ENCODE data around the gene MEIOSIN.
"Not testable (repeated sequence)": the region's sequence is repeated elsewhere in the genome, so short reads cannot be mapped to it uniquely, and the experiment has no call there.

Gene MEIOSIN

GRCh38 chr19:45717983-45718650 lies 15.1 kb upstream of the MEIOSIN start:
- no peak for DNase-seq (ENCODE audit: low spot score)

GRCh38 chr19:45720065-45720464 lies 13.2 kb upstream of the MEIOSIN start:
- DNase-seq (ENCODE audit: low spot score) = not testable (repeated sequence)

- DNase-seq (ENCODE audit: low spot score) = not testable (repeated sequence)
Measured at GRCh38 chr19:45728683-45729082, 4.6 kb upstream of the MEIOSIN start.

- DNase-seq (ENCODE audit: low spot score) = no peak
Measured at GRCh38 chr19:45729800-45730290, 3.4 kb upstream of the MEIOSIN start.

GRCh38 chr19:45730368-45731288 lies 2.6 kb upstream of the MEIOSIN start, which contains the start of gene FBXO46:
TSS of gene FBXO46 (minus strand) at chr19:45730896. CDS start at chr19:45713495, 17,401 bp downstream.
- DNase-seq (ENCODE audit: low spot score) = peak; percentile 97

- DNase-seq (ENCODE audit: low spot score) = no peak
Measured at GRCh38 chr19:45739498-45740439, 6.5 kb downstream of the MEIOSIN start.

GRCh38 chr19:45742969-45743368 lies 9.7 kb downstream of the MEIOSIN start:
- no peak for DNase-seq (ENCODE audit: low spot score)

GRCh38 chr19:45745606-45746005 lies 12.4 kb downstream of the MEIOSIN start:
- DNase-seq (ENCODE audit: low spot score) = no peak

- DNase-seq (ENCODE audit: low spot score) = no peak
Measured at GRCh38 chr19:45746866-45747265, 13.6 kb downstream of the MEIOSIN start.

GRCh38 chr19:45747513-45747912 lies 14.3 kb downstream of the MEIOSIN start:
- DNase-seq (ENCODE audit: low spot score) = no peak

GRCh38 chr19:45751483-45751882 lies 18.2 kb downstream of the MEIOSIN start:
- DNase-seq (ENCODE audit: low spot score) = not testable (repeated sequence)

- no peak for DNase-seq (ENCODE audit: low spot score)
Measured at GRCh38 chr19:45752639-45753038, 19.4 kb downstream of the MEIOSIN start.

GRCh38 chr19:45753548-45753947 lies 20.3 kb downstream of the MEIOSIN start:
- DNase-seq (ENCODE audit: low spot score) = no peak

- DNase-seq (ENCODE audit: low spot score) = no peak
Measured at GRCh38 chr19:45754323-45754722, 21.1 kb downstream of the MEIOSIN start.

- DNase-seq (ENCODE audit: low spot score) = no peak
Measured at GRCh38 chr19:45757695-45758094, 24.5 kb downstream of the MEIOSIN start.

- DNase-seq (ENCODE audit: low spot score) = no peak
Measured at GRCh38 chr19:45758921-45759320, 25.7 kb downstream of the MEIOSIN start.

GRCh38 chr19:45761714-45762113 lies 28.5 kb downstream of the MEIOSIN start:
- DNase-seq (ENCODE audit: low spot score) = no peak

GRCh38 chr19:45762870-45763631 lies 29.8 kb downstream of the MEIOSIN start:
- DNase-seq (ENCODE audit: low spot score) = no peak

- no peak for DNase-seq (ENCODE audit: low spot score)
Measured at GRCh38 chr19:45763691-45764294, 30.6 kb downstream of the MEIOSIN start.

- DNase-seq (ENCODE audit: low spot score) = no peak
Measured at GRCh38 chr19:45764475-45764874, 31.2 kb downstream of the MEIOSIN start.

Data from cerebellar cortex (tissue), 1 donor.